CD4-positive, alpha-beta T cell treated with Interleukin-1 beta for 1 hour (primary cell): ENCODE results near the gene PLEKHH1.
A peak's percentile ranks its signal among the peaks of the same experiment; 100 is the strongest.

Experiments
- DNase-seq, 2 donors: peaks; one replicate each; pipeline ENCODE4 v3.0.0-alpha.2; 2020 to 2022

The PLEKHH1 gene

GRCh38 chr14:67510836-67511235, 22.3 kb upstream of the PLEKHH1 start:
- no peak for DNase-seq

DNA sequence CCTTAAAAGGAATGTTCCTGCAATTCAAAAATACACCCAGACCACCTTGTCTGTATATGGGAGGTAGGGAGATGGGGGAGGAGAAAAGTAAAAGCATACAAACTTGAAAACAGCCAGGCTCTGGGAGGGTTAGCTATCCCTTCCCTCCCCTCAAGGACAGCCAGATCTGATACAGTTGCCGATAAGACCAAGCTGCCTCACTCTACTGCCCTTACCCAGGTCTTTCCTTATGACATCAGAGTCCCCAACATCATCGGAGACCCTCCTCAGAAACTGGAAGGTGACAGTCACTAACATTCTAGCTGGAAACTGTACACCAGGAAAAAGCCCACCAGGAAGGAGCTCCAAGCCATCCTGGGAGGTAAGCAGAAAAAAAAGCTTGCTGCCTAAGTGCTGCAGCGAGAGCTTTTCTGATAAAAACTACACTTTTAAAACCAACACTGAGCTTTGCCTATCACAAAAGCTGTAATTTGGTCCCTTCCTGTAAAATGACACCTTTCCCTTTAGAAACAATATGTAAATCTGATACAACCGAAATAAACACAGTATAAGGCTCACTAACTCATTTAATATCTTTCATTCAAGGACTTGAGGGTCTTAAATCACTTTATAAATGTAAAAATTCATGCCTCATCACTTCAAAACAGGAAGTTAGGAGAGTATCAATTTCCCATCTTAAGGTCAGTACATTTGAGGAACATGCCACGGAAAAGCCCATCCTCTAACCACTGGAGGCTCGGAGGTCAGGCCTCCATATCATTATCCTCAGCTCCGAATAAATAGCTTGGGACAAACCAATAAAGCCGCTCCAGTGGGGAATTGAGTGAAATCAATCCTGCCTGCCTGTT, 20.4 kb upstream of the PLEKHH1 start:
- no peak for DNase-seq

DNA sequence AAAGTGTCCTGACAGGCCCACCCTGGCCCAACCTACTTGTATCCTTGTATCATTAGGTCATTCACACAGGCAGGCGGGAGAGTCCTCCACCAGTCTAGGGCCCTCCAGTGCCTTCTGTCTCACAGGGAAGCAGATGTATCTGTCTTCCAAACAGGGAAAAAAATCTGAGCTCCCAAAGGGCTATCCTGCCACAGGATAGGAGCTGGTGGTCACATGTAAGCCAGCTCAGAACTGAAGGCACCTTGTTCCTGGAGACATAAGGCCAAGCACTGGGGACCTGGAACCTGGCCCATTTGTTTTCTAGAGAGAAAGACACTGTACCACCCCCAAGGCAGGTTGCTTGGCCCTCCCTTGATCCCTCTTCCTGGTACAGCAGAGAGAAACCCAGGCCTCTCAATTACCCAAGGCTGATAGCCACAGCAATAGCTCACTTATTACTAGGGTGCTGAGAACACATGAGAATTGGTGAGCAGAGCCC, 19.4 kb upstream of the PLEKHH1 start:
- no peak for DNase-seq

- no peak for DNase-seq
Measured at GRCh38 chr14:67514203-67514607, 18.9 kb upstream of the PLEKHH1 start.

DNA sequence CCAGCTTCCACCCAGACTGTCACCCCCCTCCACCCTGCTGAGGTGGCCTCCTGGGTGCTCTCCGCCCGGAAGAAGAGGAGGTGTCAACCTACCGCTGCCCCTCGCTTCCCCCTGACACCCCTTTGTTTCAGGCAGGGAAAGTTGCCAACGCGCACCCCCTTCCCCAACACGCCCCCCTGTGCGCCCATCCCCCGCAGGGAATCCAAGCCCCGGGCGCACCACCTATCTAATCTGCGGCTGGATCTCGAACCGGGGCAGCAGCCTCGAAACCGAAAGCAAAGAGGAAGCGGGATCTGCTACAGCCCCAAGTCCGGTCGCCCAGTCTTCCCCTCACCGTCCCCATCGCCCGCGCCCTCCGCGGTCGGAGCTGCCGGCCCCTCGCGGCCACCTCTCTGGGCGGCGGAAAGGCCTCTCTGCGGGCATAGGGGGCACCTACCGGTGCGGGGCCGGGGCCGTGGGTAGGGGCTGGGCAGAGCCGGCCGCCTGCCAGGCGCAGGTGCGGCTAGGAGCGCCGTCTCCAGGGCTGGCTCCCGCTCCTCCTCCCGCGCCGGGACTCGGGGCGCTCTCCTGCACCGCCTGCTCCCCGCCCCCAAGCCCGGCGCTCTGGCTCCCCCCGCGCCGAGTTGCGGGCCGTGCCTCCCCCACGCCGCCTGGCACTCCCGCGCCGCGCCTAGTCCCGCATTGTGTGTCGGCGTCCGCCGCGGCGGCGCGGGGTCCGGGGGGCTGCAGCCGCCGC, 18.3 kb upstream of the PLEKHH1 start:
- DNase-seq = peak; percentile 41 to 55

DNA sequence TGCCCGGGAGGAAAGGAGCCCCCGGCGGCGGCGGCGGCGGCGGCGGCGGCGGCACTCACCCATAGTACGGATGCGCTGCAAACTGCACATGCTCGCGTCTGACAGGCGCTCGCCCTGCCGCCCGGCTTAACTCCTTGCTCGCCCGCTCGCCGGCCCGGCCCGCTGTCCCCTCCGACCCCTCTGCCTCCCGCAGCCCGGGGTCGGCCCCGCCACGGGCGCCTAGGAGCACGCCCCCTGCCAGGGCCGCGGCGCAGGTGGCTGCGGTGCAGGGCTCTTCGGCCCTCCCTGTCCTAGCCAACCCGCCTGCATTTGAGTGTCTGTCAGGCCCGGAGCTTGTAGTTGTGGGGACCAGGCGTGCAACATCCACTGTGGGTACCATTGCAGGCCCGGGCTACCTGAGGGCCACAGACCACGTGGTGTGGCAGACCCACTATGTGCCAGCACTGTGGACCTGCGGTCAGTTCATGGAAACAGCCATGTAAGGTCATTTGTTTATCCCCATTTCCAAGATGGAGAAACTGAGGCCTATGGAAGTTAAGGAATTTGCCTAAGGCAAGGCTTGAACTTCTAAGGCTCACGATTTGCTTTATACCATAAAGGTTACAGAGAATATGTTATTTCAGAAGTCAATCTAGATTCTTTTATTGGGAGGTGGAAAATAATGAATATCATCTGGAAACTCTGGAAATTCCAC, 17.6 kb upstream of the PLEKHH1 start:
- no peak for DNase-seq

DNA sequence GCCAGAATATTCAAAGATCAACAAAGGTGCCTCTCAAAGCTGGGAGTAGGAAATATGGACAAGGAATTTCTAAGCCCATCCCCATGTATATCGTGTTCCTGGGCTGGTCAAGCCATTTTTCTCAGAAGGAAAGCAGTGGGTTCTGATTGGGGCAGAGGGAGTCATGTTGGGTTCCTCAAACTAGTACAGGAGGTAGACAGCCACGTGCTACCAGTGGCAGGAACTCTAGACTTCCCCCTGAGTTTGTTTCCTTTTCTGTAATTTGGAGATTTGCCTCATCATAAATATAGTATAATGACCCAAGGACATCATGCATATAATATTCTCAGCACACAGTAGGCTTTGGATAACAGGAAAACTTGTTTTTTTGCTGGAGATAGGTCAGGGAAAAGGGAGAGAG, 16.4 kb upstream of the PLEKHH1 start:
- no peak for DNase-seq

DNA sequence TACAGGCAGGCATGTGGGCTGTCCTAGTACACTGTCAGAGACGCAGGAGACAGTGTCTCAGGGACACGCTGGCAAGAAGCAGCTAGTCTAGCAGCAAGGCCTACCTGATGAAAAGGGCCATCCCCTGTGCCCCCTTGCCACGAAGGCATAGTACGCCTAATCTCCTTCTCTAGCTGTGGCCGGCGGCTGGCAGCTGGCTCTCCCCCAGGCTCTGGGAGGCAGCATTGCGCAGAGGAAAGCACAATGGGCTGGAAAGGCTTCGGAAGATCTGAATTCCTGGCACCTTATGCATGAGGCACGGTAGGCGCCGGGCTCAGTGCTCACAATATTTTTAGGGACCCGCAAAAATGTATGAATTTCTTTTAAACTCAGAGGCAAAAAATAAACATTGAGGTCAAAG, 16.0 kb upstream of the PLEKHH1 start:
- no peak for DNase-seq

- DNase-seq = no peak
Measured at GRCh38 chr14:67519406-67519805, 13.7 kb upstream of the PLEKHH1 start.

GRCh38 chr14:67520482-67520881, 12.6 kb upstream of the PLEKHH1 start:
- no peak for DNase-seq

DNA sequence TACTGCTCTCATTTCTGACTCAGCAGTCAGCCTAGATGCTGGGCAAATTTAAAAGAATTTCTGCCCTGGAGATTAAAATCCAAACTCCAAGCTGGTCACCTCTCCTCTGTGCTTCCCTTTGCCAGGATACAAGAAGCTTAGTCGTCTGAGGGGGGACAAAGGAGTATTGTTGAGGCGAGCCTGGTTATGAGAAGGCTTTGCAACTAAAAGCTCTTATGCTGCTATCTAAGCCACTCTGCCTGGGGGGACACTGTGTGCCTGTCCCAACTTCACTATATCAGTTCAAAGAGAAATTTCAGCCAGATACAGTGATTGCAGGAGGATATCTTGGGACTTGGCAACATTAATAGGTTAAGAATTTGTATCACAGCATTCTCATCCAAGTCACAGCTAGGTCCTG, 10.8 kb upstream of the PLEKHH1 start:
- no peak for DNase-seq

DNA sequence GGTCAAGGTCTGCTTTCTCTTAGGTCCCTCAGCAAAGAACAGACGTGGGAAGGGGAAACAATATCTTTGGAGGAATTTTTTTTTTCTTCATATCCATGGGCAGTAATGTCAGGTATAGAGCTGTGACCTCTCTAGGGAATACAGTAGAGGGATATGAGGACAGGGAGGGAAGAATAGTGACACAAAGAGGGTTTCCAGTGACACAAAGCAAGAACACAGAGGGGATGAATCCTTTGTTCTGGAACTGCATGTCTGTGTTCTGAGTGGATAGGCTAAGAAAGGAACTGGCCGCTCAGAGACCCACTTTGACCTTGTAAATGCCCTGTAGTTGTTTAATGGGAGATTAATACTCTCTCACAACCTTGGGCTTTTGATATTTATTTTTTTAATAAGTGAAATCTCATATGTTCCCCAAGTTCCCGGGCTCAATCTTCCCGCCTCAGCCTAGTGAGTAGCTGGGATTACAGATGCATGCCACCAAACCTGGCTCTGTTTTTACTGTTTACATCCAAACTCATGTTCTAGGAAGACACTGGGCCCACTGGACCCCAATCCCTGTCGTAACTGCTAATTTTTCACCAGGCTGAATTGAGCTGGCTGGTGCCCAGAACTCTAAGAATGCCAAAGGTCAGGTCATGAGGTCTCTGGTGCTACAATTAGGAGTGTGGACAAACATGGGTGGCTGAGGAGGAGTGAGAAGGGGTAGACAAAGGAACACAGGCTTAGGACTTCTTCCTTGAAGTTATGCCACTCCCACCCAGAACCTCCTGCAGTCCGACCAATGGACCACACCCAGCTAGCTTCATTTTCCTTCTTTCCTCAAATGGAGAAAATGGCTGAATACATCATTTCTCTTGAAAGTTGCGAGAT, 9.1 kb upstream of the PLEKHH1 start:
- no peak for DNase-seq

GRCh38 chr14:67524634-67524963, 8.5 kb upstream of the PLEKHH1 start:
- DNase-seq = no peak

DNA sequence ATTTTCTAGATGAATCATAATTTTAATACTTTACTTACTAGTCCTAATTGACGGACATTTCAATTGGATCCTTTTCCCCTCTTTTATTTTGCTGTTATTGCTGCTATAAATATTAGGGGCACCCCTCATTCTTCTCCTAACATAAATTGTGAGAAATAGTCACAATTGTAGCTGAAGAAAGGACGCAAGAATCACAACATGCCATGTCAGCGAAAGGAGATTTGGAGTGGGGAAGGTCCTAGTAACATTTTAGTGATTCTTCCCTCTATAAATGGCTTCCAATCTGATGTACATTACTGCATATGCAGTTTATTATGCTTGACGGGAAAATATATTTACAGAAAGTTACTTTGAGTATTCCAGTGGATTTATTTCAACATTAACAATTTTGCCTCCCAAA, 7.7 kb upstream of the PLEKHH1 start:
- no peak for DNase-seq

DNA sequence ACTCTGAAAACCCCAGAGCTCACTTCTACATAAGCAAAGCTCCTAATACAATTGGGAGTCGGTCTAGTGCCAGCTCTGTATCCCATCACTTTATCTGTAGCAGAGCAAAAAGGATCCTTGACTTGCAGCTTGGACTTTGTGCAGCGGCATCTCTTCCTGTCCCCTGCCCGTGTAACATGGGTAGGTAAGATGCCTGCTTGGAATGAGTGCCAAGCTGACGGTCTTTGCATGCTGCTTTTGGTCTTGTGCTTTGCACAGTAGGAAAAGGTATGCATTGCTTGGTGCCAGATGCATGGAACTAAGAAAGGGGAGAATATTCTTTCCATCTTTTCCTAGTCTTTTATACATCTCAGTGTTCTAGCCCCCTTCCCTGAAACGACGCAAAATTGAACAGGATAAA, 6.9 kb upstream of the PLEKHH1 start:
- no peak for DNase-seq

DNA sequence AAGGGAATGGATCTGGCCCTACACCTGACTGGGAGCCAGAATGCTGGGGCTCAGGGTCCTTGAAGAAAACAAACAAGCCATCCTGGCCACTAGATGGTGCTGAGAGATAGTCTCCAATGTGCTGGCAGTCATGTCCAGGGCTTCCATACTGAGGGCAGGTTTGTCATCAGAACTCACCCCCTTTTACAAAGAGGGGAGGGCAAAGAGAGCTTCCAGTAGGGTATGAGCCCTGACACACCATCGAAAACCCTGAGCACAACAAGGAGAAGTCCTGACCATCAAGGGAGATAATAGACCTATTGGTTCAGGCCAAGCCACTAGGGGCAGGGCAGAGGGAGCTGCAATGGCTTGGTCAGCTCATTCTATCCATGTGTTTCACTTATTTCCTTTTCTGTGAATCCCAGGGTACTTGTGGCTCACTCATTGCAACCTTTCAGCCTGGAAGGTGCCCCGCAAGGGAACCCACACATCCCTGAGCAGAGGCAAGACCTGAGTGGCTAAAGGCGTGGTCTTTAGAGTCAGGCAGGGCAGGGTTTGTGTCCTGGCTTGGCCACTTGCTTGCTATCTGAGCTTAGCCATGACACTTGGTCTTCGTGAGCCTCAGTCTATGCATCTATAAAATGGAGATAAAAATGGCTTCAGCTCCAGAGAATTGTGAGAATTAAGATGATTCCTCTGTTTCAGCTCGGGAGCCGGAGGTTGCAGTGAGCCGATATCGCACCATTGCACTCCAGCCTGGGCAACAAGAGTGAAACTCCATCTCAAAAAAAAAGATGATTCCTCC, 6.2 kb upstream of the PLEKHH1 start:
- peak; percentile 29 to 55 for DNase-seq

DNA sequence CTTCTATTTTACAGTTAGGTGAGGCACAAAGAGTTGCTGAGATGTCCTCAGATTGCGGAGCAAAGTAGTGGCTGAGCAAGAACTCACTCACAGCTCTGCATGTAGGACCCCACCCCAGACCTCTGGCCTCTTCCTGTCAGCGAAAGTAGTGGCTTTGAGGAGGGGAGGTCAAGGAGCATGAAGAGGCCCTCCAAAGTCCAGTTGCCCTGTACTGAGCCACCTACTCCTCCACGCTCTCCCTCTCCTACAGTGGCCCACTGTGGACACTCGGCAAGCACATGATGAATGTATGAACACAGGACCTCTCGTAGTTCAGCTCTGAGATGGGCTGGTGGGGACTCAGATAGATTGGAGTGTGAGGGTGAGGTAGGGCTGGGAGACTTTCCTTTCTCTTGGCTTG, 5.3 kb upstream of the PLEKHH1 start:
- no peak for DNase-seq

DNA sequence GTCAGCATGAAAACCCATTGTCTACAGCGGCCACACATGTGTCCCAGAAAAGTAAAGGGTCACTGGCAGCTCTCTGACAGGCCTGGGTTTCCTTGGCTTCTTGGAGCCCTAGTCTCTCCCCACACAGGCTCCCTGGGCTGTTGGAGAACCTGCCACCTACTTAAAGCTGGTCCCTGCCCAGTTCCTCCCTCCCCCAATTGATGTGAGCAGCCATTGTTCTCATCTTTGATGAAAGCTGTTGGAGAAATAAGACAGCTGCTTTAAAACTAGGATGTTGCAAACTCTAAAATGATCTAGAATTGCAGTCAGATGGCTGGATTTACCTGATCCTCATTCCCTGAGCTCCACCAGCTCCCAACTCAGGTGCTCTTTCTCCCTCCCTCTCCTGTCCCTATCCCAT, 4.8 kb upstream of the PLEKHH1 start:
- no peak for DNase-seq

- no peak for DNase-seq
Measured at GRCh38 chr14:67529947-67530935, 2.8 kb upstream of the PLEKHH1 start.

DNA sequence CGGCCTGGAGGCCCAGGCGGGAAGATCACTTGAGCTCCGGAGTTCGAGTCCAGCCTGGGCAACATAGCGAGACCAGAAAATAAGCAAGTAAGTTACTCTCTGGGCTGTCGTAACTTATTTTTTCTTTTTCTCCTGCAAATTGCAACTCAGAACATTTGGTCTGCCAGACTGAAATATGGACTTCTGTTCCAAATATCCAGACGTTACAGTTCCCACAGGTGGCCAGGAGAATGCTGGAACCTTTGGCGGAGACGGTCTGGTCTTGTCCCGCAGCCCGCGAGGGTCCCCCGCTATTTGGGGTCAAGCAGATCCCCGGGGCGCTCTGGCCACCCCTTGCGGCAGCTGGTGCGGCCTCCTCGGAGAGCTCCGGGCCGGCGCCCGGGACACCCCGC, 488 bp upstream of the PLEKHH1 start:
- DNase-seq = no peak

GRCh38 chr14:67533754-67534085, 630 bp downstream of the PLEKHH1 start:
- no peak for DNase-seq
